HG02943 (cell line): ENCODE measurements around the gene TP53TG5.
A peak's percentile ranks its signal among the peaks of the same experiment; 100 is the strongest.

Experiments
- ATAC-seq: cut with Tn5 transposase; IDR thresholded peaks from one replicate; pipeline ENCODE4 v1.9.1; 2021; ENCODE audit warnings: mild to moderate bottlenecking, low read depth, moderate library complexity; ENCODE audit not compliant: unreplicated experiment

Gene TP53TG5

DNA sequence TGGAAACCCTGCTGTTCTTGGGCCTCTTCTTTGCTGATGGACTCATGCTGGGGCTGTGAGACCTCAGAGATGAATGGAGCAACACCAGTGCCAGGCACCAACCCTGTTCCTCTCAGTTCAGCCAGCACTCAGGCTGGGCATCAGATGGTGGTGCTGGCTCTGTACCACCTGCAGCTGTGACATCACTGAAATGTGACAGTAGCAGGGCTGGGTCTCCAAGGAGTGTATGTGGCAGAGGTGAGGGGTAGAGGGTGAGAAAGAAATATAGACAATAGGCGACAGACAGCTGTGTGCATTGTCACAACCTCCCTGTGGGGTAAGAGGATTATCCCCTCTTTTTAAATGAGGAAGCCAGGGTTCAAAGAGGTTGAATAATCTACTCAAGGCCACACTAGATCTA, at the start of gene TP53TG5:
TSS of gene TP53TG5 (minus strand) at position 135 of the 400 bp plus-strand sequence. CDS start at position 46, 89 bp downstream.
- no peak for ATAC-seq

DNA sequence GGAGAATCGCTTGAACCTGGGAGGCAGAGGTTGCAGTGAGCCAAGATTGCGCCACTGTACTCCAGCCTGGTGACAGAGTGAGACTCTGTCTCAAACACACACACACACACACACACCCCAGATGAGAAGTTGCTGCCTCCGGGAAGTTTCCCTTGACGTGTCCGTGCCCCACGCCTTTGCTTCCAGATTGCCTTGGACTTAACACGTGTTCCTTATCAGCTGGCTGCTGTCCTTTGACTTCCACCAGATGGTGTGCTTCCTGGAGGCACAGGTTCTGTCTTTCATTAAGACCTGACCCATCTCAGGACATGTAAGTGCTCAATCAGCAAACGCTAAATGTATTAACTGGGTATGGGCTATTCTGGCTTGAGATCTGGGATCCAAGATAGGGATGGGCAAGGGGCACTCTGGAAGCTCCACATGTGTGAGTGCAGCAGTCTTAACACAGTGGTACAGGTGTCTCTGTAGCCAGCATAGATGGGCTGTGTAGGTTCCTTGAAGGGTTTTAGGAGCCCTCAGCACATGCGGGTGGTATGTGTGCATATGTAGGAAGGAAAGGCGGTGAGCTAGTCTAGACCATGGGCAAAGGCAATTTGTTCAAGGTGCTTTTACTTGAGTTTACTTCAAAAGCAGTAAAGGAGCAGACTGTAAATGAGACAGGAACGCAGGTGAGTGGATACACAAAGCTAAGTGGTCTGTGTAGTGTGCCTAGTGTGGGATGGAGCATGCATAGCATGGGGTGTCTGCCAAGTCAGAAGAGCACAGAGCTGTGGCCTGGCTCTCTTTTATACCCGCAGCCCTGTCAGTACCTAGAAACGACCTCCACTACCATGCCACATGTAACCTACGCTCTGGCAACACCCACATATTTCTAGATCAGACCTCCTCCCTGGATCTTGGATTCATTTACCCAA, 49.4 kb upstream of the TP53TG5 start:
- no peak for ATAC-seq

DNA sequence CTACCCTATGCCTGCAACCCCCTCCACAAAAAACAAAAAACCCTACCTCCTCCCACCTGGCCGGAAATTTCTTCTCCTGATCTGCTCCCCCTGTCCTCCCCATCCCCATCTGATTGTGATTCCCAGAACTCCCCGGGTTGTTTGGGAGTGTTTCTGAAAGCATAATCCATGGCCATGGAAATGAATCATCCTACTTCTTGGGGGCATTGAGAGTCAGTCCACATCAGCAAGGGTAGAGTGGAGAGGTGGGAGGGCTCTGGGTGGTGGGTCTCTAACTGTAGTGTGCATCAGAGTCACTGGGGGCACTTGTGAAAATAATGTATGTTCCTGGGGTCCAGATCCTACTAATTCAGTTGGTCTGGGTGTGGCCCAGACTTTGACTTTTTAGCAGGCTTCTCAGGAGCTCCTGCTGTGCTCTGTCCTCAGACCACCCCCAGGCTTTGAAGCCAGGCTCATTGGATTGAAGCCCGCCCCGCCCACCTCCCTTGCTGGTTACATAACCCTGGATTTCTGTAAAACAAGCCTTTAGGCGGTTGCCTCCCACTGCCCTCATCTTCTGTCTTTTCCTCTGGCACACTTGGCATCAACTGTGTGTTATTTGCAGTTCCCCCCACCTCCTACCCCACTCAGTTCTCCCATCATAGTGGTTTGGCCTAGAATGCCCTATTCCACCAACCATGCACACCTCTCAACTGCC, 48.3 kb upstream of the TP53TG5 start:
- ATAC-seq = no peak

DNA sequence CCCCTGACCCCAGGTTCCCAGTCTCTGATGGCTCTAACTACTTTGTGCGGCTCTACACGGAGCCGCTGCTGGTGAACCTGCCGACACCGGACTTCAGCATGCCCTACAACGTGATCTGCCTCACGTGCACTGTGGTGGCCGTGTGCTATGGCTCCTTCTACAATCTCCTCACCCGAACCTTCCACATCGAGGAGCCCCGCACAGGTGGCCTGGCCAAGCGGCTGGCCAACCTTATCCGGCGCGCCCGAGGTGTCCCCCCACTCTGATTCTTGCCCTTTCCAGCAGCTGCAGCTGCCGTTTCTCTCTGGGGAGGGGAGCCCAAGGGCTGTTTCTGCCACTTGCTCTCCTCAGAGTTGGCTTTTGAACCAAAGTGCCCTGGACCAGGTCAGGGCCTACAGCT, 47.4 kb upstream of the TP53TG5 start:
- ATAC-seq = no peak

DNA sequence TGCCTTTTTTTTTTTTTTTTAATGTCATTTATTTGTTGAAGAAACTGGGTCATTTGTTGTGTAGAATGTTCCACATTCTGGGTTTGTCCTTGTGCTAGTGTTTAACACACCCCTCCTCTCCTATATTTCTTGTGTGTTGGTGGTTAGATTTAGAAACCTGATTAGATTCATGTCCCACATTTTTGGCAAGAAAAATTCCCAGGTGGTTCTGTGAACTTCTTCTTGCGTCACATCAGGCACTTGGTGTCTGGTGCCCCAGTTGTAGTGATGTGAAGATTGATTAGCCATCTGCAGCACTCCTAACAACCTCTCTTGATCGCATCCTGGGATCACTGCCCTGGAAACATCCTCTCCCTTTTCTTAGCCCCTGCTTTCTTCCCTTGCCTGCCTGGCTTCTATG, 45.6 kb upstream of the TP53TG5 start:
- ATAC-seq = no peak

DNA sequence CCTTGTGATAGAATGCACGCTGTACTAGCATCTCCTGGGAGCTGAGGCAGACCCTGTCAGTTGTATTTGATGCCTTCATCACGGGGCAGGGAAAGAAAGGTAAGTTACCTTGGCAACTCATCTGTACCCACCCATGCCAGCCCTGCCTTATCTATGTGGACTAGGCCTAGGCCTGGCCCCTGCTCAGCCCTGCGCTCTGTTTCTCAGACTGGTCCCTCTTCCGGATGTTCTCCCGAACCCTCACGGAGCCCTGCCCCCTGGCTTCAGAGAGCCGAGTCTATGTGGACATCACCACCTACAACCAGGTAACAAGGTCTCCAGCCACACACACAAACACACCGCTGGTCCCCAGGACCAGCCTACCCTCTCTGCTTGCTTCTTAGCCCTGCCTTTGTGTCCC, 42.0 kb upstream of the TP53TG5 start:
- ATAC-seq = no peak

DNA sequence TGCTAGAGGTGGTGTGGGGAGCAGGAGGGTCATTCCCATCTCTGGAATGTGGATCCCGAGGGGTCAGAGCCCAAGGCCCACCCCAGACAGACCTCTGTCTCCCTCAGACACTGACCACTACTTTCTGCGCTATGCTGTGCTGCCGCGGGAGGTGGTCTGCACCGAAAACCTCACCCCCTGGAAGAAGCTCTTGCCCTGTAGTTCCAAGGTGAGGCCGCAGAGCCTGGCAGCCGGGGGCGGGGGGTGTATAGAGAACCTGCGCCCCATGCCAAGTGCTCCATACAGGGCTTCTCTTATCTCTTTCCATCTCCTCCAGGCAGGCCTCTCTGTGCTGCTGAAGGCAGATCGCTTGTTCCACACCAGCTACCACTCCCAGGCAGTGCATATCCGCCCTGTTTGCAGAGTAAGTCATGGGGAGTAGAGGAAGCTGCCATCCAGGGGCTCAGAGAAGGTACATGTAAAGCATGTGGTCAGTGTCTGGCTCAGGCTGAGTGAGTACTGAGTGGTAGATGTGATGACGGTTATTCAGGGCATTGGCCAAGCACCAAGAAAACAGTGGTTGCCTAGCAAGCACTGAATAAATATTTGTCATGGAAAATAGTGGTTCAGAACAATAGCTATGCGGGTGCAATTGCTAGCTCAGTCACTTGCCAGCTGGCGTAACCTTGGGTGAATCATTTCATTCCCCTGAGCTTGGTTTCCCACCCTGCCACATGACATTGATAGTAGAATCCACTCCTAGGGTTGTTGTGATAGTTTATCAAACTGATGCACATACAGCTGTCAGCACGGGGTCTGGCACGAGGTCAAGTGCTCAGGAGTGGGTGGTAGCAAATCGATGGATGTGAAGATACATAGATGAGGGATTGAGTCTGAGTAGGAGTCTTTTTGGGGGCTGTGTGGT, 41.3 kb upstream of the TP53TG5 start:
- peak; percentile 52 for ATAC-seq

- ATAC-seq = no peak
Measured at GRCh38 chr20:45416917-45417316, 38.8 kb upstream of the TP53TG5 start.

DNA sequence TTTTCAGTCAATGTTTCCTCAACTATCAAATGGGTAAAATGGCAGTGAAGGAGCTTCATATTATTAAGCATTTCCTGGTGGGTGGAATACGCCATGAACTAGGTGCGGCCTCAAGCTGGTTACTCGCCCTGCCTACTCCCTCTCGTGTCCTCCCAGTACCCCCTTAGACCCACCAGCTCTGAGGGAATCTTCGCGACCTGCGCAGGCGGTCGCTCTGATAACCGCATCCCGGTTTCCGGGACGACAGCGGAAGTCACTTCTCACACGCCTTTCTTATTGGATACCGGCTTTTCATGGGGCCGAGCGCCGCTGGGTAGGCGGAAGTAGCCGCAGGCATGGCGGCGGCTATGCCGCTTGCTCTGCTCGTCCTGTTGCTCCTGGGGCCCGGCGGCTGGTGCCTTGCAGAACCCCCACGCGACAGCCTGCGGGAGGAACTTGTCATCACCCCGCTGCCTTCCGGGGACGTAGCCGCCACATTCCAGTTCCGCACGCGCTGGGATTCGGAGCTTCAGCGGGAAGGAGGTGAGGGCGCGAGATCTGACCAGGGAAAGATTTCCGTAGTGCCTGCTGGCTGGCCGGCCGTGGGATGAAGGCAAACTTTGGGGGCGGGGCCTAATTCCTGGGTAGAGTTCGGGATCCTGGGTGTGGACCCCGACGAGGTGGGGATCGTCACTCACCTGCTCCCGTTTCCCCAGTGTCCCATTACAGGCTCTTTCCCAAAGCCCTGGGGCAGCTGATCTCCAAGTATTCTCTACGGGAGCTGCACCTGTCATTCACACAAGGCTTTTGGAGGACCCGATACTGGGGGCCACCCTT, 37.9 kb upstream of the TP53TG5 start, which contains the start of gene PIGT:
TSS of gene PIGT (plus strand) at position 320 of the 816 bp plus-strand sequence. CDS start at position 336, 16 bp downstream.
- peak; percentile 69 for ATAC-seq

DNA sequence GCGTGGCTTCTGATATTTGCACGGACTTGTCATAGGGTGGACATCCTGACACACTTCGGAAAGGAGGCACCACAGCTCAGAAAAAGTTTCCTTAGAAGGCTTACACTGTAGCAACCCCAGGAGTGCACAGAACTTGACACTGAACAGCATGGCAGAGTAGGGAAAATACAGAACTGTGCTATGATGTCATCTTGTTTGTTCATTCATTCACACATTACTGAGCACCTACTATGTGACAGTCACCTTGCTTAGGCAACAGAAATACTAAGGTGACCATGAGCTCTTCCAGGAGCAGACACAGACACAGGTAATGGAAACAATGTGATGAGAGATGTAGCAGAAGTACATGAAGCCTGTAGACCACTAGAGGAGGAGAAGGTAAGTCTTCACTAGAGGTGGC, 35.4 kb upstream of the TP53TG5 start:
- ATAC-seq = no peak

DNA sequence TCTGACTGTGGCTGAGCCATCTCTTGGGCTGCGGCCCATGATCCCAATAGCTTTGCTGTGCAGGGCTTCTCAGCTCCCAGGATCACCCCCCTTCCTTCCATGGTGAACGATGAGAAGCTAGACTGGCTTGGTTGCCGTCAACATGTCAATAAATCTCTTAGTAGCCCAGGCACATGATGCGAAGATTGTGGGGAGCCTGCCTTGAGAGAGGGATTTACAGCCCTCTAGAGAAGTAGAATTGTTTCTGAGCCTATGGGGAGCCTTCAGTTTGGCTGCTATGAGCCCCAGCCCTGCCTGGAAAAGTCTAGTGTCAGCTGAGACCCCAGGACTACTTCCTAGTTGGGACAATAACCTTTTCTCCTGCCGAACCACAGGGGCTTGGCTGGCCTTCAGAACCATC, 34.5 kb upstream of the TP53TG5 start:
- ATAC-seq = no peak

- no peak for ATAC-seq
Measured at GRCh38 chr20:45410887-45411286, 32.8 kb upstream of the TP53TG5 start.

GRCh38 chr20:45409521-45410272, 31.6 kb upstream of the TP53TG5 start:
- no peak for ATAC-seq

GRCh38 chr20:45408646-45409213, 30.6 kb upstream of the TP53TG5 start:
- no peak for ATAC-seq

DNA sequence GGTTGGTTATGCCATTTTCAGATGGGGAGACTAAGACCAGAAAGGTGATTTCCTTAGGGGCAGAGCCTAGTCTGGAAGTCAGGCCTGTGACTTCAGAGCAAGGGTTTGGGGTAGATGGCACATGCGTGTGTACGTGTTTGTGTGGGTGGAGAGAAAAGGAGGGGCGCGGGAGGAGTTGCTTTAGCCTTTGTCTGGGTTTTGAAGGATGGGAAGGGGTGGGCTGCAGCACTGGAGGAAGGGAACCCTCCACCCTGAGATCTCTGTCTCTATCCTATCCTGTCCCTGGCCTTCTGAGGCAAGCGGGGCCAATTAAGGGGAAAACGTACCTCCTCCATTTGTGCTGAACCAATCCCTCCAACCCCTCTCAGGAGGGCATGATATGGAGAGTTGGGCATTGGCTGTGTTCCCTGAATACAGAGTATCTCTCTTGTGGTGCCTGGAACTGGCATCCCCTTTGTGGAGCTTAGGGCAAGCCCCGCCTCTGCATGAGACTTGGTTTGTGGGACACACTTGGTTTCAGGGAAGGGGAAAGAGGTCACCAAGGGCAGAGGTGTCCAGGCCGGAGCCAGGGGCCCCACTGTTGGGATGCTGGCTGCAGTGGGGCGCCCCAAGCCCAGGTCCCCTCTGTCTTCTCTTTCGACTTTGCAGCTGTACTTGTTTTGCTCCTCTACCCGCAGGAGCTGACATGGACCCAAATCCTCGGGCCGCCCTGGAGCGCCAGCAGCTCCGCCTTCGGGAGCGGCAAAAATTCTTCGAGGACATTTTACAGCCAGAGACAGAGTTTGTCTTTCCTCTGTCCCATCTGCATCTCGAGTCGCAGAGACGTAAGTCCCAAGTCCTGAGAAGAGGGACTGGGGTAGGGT, 29.9 kb upstream of the TP53TG5 start, which contains the start of gene DBNDD2:
TSS of gene DBNDD2 (plus strand) at position 507 of the 863 bp plus-strand sequence. CDS start at position 686, 179 bp downstream.
- ATAC-seq = no peak

DNA sequence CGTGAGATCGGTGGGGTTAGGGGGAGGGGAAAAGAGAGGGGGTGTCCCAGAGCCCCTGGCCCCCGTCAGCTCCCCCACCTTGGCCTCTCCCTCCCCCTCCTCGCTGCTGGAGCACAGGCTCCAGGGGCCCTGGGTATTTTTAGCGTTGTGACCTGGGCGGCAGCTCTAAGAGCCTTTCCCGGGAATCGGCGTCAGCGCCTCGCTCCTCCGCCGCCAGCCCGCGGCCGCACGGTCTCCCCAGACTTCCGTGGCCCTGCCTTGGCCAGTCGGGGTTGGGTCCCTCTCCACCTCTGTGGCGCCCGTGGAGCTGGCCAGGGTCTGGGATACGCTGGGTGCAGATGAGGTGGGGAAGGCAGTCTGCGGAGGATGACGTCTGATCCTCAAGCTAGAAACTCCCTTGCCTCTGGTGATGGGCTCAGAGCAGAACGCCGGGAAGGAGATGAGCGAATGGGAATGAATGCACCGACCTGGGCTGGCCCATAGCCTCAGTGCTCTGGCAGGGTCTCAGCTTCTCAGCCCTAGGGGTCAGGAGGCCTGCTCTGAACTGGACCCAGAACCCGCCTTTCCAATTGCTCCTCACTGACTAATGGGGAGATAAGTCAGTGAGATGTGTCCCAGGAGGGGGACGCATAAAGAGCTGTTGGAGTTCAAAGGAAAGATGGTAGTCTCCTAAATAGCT, 29.1 kb upstream of the TP53TG5 start:
- no peak for ATAC-seq
